Measurements from ENCODE around the gene NOC2L. TPM values are rescaled to one million over a fixed set of nuclear protein-coding genes. Genes with fewer than 3 reads are reported as not detected.
"Not testable (repeated sequence)": the region's sequence is repeated elsewhere in the genome, so short reads cannot be mapped to it uniquely, and the experiment has no call there.

The NOC2L gene
- total RNA-seq, 1 donor from 2014 or later = 40.8 TPM

- no peaks in the 10 kb centered on the region for H3K36me3 ChIP-seq
- H3K4me3 ChIP-seq = no peak overlapping the region
- H3K4me1 ChIP-seq = peaks cover 32% of the 10 kb centered on the region
- H3K27me3 ChIP-seq (ENCODE audit: low read depth) = no peaks in the 10 kb centered on the region
- no peak for DNase-seq
- intact Hi-C loops (cut with micrococcal nuclease) = no loop called here
- peaks cover 10% of the 10 kb centered on the region for H3K9me3 ChIP-seq (replicated peaks)
- no peak overlapping the region for H3K27ac ChIP-seq (replicated peaks)
- no peak for TF ChIP-seq CTCF (IDR thresholded peaks at IDR 0.05; ENCODE audit: borderline replicate concordance)
Measured at GRCh38 chr1:995665-996633, 36.9 kb upstream of the NOC2L start.

GRCh38 chr1:994546-994945, 35.5 kb upstream of the NOC2L start:
- Histone ChIP-seq H3K9me3 (replicated peaks) (peaks cover 10% of the 10 kb centered on the region), H3K4me1 (peaks cover 23% of the 10 kb centered on the region)
- intact Hi-C loops (cut with micrococcal nuclease); H3K36me3 ChIP-seq; H3K27me3 ChIP-seq (ENCODE audit: low read depth); DNase-seq; H3K27ac ChIP-seq (replicated peaks); H3K4me3 ChIP-seq: not testable (repeated sequence)

GRCh38 chr1:993379-993995, 34.4 kb upstream of the NOC2L start:
- peaks cover 10% of the 10 kb centered on the region for H3K9me3 ChIP-seq (replicated peaks)
- intact Hi-C loops (cut with micrococcal nuclease) = no loop called here
- no peak for DNase-seq

GRCh38 chr1:992362-992761, 33.3 kb upstream of the NOC2L start:
- peaks cover 2% of the 10 kb centered on the region for H3K4me1 ChIP-seq
- intact Hi-C loops (cut with micrococcal nuclease) = no loop called here
- peaks cover 10% of the 10 kb centered on the region for H3K9me3 ChIP-seq (replicated peaks)
- DNase-seq = no peak
- H3K36me3 ChIP-seq = no peaks in the 10 kb centered on the region
- no peak overlapping the region for H3K4me3 ChIP-seq
- TF ChIP-seq CTCF (IDR thresholded peaks at IDR 0.05; ENCODE audit: borderline replicate concordance) = no peak
- no peak overlapping the region for H3K27ac ChIP-seq (replicated peaks)
- no peaks in the 10 kb centered on the region for H3K27me3 ChIP-seq (ENCODE audit: low read depth)

More at GRCh38 chr1:993379-993995, 34.4 kb upstream of the NOC2L start:
- Histone ChIP-seq H3K4me3 (no peak overlapping the region), H3K36me3 (no peaks in the 10 kb centered on the region), H3K27ac (replicated peaks) (no peak overlapping the region), H3K4me1 (peaks cover 13% of the 10 kb centered on the region), H3K27me3 (ENCODE audit: low read depth) (no peaks in the 10 kb centered on the region)
- no peak for TF ChIP-seq CTCF (IDR thresholded peaks at IDR 0.05; ENCODE audit: borderline replicate concordance)

GRCh38 chr1:991895-992294, 32.8 kb upstream of the NOC2L start:
- peaks cover 10% of the 10 kb centered on the region for H3K9me3 ChIP-seq (replicated peaks)
- H3K36me3 ChIP-seq = no peaks in the 10 kb centered on the region
- DNase-seq = no peak
- TF ChIP-seq CTCF (IDR thresholded peaks at IDR 0.05; ENCODE audit: borderline replicate concordance) = no peak
- intact Hi-C loops (cut with micrococcal nuclease) = no loop called here
- H3K4me1 ChIP-seq = no peaks in the 10 kb centered on the region
- H3K4me3 ChIP-seq = no peak overlapping the region
- no peak overlapping the region for H3K27ac ChIP-seq (replicated peaks)
- no peaks in the 10 kb centered on the region for H3K27me3 ChIP-seq (ENCODE audit: low read depth)

- H3K27ac ChIP-seq (replicated peaks); intact Hi-C loops (cut with micrococcal nuclease); H3K27me3 ChIP-seq (ENCODE audit: low read depth); H3K36me3 ChIP-seq; H3K4me3 ChIP-seq; H3K4me1 ChIP-seq; DNase-seq: not testable (repeated sequence)
- H3K9me3 ChIP-seq (replicated peaks) = peaks cover 10% of the 10 kb centered on the region
Measured at GRCh38 chr1:991275-991674, 32.2 kb upstream of the NOC2L start.

- intact Hi-C loops (cut with micrococcal nuclease) = loop anchor here (10.0 kb wide), 1 partner anchor 77 kb away; no protein-coding TSS in a partner anchor
- not testable (repeated sequence) for DNase-seq
Measured at GRCh38 chr1:988061-988460, 29.0 kb upstream of the NOC2L start.

More at GRCh38 chr1:988061-988460, 29.0 kb upstream of the NOC2L start:
- peaks cover 10% of the 10 kb centered on the region for H3K9me3 ChIP-seq (replicated peaks)
- H3K4me1 ChIP-seq = peaks cover 15% of the 10 kb centered on the region
- not testable (repeated sequence) for H3K27me3 ChIP-seq (ENCODE audit: low read depth); H3K27ac ChIP-seq (replicated peaks); H3K36me3 ChIP-seq; H3K4me3 ChIP-seq
